ENCODE results near the gene ARFRP1. TPM values are rescaled to one million over a fixed set of nuclear protein-coding genes. Genes with fewer than 3 reads are reported as not detected.

The ARFRP1 gene
- total and polyA plus RNA-seq, 2 of the 13 experiments (the other 11 are each of a cell fraction or from before 2014, with no cell fraction given), result 32.0 to 51.1 TPM

DNA sequence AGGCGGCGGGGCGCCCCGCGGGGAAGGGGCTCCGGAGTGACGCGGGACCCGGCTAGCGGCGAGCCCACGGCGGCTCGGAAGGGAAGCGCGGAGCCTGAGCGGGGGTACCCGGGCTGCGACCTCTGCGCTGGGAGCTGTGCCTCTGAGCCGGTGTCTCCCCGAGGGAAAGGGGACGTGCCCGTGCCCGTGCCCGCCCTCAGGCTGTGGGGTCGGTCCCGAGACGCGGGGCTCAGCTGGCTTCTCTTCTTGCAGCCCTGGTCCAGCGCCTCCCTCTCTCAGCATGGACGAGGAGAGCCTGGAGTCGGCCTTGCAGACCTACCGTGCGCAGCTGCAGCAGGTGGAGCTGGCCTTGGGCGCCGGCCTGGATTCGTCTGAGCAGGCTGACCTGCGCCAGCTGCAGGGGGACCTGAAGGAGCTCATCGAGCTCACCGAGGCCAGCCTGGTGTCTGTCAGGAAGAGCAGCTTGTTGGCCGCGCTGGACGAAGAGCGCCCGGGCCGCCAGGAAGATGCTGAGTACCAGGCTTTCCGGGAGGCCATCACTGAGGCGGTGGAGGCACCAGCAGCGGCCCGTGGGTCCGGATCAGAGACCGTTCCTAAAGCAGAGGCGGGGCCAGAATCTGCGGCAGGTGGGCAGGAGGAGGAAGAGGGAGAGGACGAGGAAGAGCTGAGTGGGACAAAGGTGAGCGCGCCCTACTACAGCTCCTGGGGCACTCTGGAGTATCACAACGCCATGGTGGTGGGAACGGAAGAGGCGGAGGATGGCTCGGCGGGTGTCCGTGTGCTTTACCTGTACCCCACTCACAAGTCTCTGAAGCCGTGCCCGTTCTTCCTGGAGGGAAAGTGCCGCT is 749 bp upstream of the ARFRP1 start (continued):
- TF ChIP-seq, protein P1, sequence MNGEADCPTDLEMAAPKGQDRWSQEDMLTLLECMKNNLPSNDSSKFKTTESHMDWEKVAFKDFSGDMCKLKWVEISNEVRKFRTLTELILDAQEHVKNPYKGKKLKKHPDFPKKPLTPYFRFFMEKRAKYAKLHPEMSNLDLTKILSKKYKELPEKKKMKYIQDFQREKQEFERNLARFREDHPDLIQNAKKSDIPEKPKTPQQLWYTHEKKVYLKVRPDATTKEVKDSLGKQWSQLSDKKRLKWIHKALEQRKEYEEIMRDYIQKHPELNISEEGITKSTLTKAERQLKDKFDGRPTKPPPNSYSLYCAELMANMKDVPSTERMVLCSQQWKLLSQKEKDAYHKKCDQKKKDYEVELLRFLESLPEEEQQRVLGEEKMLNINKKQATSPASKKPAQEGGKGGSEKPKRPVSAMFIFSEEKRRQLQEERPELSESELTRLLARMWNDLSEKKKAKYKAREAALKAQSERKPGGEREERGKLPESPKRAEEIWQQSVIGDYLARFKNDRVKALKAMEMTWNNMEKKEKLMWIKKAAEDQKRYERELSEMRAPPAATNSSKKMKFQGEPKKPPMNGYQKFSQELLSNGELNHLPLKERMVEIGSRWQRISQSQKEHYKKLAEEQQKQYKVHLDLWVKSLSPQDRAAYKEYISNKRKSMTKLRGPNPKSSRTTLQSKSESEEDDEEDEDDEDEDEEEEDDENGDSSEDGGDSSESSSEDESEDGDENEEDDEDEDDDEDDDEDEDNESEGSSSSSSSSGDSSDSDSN (CRISPR knock-in tag; IDR thresholded peaks at IDR 0.05), result 0 out of 2 replicates have a peak, but pooled peaks have one; percentile 10
- TF ChIP-seq MEF2D (CRISPR knock-in tag; IDR thresholded peaks at IDR 0.05) (no peak), ZNF501 (CRISPR knock-in tag; IDR thresholded peaks at IDR 0.05) (0 out of 2 replicates have a peak, but pooled peaks have one; percentile 34), ARID2 (CRISPR knock-in tag; IDR thresholded peaks at IDR 0.05; ENCODE audit: borderline replicate concordance) (no peak), EEA1 (CRISPR knock-in tag; IDR thresholded peaks at IDR 0.05; ENCODE audit: borderline replicate concordance) (peak; percentile 67; the same call in 1 of the 2 replicates), SMAD1 (CRISPR knock-in tag; IDR thresholded peaks at IDR 0.05; ENCODE audit: borderline replicate concordance, low read depth) (no peak), KDM5B (CRISPR knock-in tag; IDR thresholded peaks at IDR 0.05; ENCODE audit: borderline replicate concordance) (0 out of 2 replicates have a peak, but pooled peaks have one; percentile 50), PHF8 (CRISPR knock-in tag; IDR thresholded peaks at IDR 0.05) (no peak), ZNF350 (CRISPR knock-in tag; IDR thresholded peaks at IDR 0.05; ENCODE audit: borderline replicate concordance, low read depth) (0 out of 2 replicates have a peak, but pooled peaks have one; percentile 6), ZNF292 (CRISPR knock-in tag; IDR thresholded peaks at IDR 0.05; ENCODE audit: borderline replicate concordance, low read depth) (peak; percentile 68; the same call in 1 of the 2 replicates), ISL2 (CRISPR knock-in tag; IDR thresholded peaks at IDR 0.05) (no peak), ZSCAN20 (CRISPR knock-in tag; IDR thresholded peaks at IDR 0.05; ENCODE audit: borderline replicate concordance) (no peak)
- TF ChIP-seq, protein P2, sequence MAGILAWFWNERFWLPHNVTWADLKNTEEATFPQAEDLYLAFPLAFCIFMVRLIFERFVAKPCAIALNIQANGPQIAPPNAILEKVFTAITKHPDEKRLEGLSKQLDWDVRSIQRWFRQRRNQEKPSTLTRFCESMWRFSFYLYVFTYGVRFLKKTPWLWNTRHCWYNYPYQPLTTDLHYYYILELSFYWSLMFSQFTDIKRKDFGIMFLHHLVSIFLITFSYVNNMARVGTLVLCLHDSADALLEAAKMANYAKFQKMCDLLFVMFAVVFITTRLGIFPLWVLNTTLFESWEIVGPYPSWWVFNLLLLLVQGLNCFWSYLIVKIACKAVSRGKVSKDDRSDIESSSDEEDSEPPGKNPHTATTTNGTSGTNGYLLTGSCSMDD (CRISPR knock-in tag; IDR thresholded peaks at IDR 0.05), result peak; percentile 86; the same call in 1 of the 2 replicates
- TF ChIP-seq, protein P3, sequence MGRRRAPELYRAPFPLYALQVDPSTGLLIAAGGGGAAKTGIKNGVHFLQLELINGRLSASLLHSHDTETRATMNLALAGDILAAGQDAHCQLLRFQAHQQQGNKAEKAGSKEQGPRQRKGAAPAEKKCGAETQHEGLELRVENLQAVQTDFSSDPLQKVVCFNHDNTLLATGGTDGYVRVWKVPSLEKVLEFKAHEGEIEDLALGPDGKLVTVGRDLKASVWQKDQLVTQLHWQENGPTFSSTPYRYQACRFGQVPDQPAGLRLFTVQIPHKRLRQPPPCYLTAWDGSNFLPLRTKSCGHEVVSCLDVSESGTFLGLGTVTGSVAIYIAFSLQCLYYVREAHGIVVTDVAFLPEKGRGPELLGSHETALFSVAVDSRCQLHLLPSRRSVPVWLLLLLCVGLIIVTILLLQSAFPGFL (CRISPR knock-in tag; IDR thresholded peaks at IDR 0.05), result peak; percentile 91
- TF ChIP-seq, protein P4, sequence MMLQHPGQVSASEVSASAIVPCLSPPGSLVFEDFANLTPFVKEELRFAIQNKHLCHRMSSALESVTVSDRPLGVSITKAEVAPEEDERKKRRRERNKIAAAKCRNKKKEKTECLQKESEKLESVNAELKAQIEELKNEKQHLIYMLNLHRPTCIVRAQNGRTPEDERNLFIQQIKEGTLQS (CRISPR knock-in tag; IDR thresholded peaks at IDR 0.05), result no peak
- TF ChIP-seq, protein P5, sequence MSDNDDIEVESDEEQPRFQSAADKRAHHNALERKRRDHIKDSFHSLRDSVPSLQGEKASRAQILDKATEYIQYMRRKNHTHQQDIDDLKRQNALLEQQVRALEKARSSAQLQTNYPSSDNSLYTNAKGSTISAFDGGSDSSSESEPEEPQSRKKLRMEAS (IDR thresholded peaks at IDR 0.05), result no peak
- TF ChIP-seq, protein P6, sequence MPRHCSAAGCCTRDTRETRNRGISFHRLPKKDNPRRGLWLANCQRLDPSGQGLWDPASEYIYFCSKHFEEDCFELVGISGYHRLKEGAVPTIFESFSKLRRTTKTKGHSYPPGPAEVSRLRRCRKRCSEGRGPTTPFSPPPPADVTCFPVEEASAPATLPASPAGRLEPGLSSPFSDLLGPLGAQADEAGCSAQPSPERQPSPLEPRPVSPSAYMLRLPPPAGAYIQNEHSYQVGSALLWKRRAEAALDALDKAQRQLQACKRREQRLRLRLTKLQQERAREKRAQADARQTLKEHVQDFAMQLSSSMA (CRISPR knock-in tag; IDR thresholded peaks at IDR 0.05), result no peak
- TF ChIP-seq, protein P7, sequence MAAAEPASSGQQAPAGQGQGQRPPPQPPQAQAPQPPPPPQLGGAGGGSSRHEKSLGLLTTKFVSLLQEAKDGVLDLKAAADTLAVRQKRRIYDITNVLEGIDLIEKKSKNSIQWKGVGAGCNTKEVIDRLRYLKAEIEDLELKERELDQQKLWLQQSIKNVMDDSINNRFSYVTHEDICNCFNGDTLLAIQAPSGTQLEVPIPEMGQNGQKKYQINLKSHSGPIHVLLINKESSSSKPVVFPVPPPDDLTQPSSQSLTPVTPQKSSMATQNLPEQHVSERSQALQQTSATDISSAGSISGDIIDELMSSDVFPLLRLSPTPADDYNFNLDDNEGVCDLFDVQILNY (CRISPR knock-in tag; conservative IDR thresholded peaks at IDR 0.05), result 0 out of 2 replicates have a peak, but pooled peaks have one; percentile 33
- TF ChIP-seq, protein P8, sequence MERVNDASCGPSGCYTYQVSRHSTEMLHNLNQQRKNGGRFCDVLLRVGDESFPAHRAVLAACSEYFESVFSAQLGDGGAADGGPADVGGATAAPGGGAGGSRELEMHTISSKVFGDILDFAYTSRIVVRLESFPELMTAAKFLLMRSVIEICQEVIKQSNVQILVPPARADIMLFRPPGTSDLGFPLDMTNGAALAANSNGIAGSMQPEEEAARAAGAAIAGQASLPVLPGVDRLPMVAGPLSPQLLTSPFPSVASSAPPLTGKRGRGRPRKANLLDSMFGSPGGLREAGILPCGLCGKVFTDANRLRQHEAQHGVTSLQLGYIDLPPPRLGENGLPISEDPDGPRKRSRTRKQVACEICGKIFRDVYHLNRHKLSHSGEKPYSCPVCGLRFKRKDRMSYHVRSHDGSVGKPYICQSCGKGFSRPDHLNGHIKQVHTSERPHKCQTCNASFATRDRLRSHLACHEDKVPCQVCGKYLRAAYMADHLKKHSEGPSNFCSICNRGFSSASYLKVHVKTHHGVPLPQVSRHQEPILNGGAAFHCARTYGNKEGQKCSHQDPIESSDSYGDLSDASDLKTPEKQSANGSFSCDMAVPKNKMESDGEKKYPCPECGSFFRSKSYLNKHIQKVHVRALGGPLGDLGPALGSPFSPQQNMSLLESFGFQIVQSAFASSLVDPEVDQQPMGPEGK (CRISPR knock-in tag; IDR thresholded peaks at IDR 0.05), result no peak
